ENCODE measurements around the gene KY. TPM values are rescaled to one million over a fixed set of nuclear protein-coding genes. Genes with fewer than 3 reads are reported as not detected.

The KY gene
- total and polyA plus RNA-seq, 4 donors: 0.05 to 0.08 TPM; not detected in 2

DNA sequence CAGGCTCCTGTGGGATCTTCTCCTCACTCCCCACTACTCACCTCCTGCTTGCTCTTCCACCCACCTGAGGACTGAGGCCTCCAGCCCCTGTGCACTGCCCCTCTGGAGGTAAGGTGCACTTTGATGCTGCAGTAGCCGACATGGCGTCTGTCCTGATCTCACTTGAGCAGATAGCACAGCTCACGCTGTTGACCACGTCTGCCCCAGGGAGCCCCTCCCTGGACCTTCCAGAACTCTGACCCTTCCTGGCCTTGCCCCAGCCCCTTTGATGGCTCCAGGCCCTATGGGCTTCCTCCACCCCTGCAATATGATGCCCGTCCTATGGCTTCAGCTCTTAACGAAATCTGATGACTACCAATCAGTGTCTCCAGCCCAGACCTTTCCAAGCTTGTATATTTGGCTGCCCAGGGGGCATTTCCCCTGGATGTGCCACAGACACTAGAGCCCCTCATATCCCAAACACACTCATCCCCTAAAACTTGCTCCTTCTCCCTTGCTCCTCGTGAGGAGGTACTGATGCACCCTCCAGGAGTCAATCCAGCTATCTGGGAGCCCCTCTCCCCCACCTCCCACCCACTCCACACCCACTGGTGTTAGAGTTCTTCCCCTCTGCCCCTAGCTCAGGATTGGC lies 27.1 kb downstream of the KY start:
- Histone ChIP-seq H3K27me3 (ENCODE audit: control insufficient read depth in 4 of 4, insufficient read depth in 4 of 4, low read length in 3 of 4) (no peaks in the 10 kb centered on the region), H3K4me1 (ENCODE audit: control insufficient read depth in 4 of 4, insufficient read depth in 4 of 4, low read length in 3 of 4) (peaks cover 0 to 2% (median 0%) of the 10 kb centered on the region in 4 donors), H3K9ac (ENCODE audit: low read depth in 1 of 2, low read length in 2 of 2) (no peak overlapping the region), H3K27ac (ENCODE audit: low read depth in 1 of 2, low read length in 2 of 2) (no peak overlapping the region), H3K4me3 (ENCODE audit: low read depth in 1 of 3, low read length in 3 of 3) (no peak overlapping the region), H3K36me3 (ENCODE audit: control insufficient read depth in 4 of 4, insufficient read depth in 3 of 4, low read depth in 1 of 4, low read length in 3 of 4) (no peaks in the 10 kb centered on the region), H3K9me3 (ENCODE audit: control insufficient read depth in 4 of 4, low read length in 3 of 4) (no peaks in the 10 kb centered on the region)
- WGBS: 95% methylated on average over 7 of the region's 7 CpGs
- peak; percentile 16 for DNase-seq (ENCODE audit: low spot score)
- TF ChIP-seq HNF4G (IDR thresholded peaks at IDR 0.05): no peak

DNA sequence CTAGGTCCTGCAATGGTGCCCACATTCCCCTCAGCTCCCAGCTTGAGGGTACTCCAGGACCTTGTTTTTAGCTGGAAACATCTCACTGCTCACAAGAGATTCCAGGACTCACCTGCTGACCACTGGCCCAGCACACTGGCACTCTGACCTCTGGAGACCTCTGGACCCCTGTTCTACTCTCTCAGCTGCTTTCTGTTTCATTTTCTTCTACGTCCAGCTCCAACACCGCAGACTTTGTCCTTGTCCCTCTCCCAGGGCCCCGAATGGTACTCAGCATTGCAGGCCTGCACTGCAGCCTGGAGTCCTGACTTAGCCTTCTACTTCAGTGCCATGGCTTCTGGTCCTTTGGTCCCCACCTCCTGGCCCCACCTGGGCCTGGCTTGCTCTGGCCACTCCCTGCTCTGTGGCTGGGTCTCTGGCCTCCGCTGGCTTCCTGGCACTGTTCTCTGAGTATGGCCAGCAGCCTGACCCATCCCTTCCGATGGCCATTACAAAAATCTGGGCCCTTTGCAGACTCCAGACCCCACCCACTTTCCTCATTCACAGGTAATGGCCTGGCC lies 27.9 kb downstream of the KY start:
- H3K4me3 ChIP-seq (ENCODE audit: low read depth in 1 of 3, low read length in 3 of 3): no peak overlapping the region
- H3K36me3 ChIP-seq (ENCODE audit: control insufficient read depth in 4 of 4, insufficient read depth in 3 of 4, low read depth in 1 of 4, low read length in 3 of 4): no peaks in the 10 kb centered on the region
- 43% methylated on average over 5 of the region's 5 CpGs for WGBS
- TF ChIP-seq, protein P1, sequence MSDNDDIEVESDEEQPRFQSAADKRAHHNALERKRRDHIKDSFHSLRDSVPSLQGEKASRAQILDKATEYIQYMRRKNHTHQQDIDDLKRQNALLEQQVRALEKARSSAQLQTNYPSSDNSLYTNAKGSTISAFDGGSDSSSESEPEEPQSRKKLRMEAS (IDR thresholded peaks at IDR 0.05): no peak
- TF ChIP-seq SP1 (IDR thresholded peaks at IDR 0.05): peak; percentile 19
- TF ChIP-seq YY1 (IDR thresholded peaks at IDR 0.05): no peak
- TF ChIP-seq, protein P2, sequence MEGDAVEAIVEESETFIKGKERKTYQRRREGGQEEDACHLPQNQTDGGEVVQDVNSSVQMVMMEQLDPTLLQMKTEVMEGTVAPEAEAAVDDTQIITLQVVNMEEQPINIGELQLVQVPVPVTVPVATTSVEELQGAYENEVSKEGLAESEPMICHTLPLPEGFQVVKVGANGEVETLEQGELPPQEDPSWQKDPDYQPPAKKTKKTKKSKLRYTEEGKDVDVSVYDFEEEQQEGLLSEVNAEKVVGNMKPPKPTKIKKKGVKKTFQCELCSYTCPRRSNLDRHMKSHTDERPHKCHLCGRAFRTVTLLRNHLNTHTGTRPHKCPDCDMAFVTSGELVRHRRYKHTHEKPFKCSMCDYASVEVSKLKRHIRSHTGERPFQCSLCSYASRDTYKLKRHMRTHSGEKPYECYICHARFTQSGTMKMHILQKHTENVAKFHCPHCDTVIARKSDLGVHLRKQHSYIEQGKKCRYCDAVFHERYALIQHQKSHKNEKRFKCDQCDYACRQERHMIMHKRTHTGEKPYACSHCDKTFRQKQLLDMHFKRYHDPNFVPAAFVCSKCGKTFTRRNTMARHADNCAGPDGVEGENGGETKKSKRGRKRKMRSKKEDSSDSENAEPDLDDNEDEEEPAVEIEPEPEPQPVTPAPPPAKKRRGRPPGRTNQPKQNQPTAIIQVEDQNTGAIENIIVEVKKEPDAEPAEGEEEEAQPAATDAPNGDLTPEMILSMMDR (IDR thresholded peaks at IDR 0.05; ENCODE audit: low read depth, low read length, missing input control): no peak
- TF ChIP-seq HNF4A (conservative IDR thresholded peaks at IDR 0.05): peak; percentile 34 to 67
- H3K4me1 ChIP-seq (ENCODE audit: control insufficient read depth in 4 of 4, insufficient read depth in 4 of 4, low read length in 3 of 4): peaks cover 0 to 2% (median 0%) of the 10 kb centered on the region in 4 donors
- no peaks in the 10 kb centered on the region for H3K9me3 ChIP-seq (ENCODE audit: control insufficient read depth in 4 of 4, low read length in 3 of 4)
- H3K9ac ChIP-seq (ENCODE audit: low read depth in 1 of 2, low read length in 2 of 2): no peak overlapping the region
- H3K27ac ChIP-seq (ENCODE audit: low read depth in 1 of 2, low read length in 2 of 2): no peak overlapping the region
- H3K27me3 ChIP-seq (ENCODE audit: control insufficient read depth in 4 of 4, insufficient read depth in 4 of 4, low read length in 3 of 4): no peaks in the 10 kb centered on the region
- peak; percentile 33 for DNase-seq (ENCODE audit: low spot score)

DNA sequence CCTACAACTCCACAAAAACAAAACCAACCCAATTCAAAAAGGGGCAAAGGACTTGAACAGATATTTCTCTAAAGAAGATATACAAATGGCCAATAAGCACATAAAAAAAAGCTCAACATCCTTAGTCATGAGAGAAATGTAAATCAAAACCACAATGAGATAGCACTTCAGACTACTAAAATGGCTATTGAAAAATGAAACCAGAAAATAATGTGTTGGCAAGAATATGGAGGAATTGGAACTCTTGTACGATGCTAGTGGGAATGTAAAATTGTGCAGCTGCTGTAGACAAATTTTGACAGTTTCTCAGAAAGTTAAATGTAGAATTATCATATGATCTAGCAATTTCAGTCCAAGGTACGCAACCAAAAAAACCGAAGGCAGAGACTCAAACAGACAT lies 29.0 kb downstream of the KY start:
- Histone ChIP-seq H3K27me3 (ENCODE audit: control insufficient read depth in 4 of 4, insufficient read depth in 4 of 4, low read length in 3 of 4) (no peaks in the 10 kb centered on the region), H3K4me1 (ENCODE audit: control insufficient read depth in 4 of 4, insufficient read depth in 4 of 4, low read length in 3 of 4) (peaks cover 0 to 2% (median 0%) of the 10 kb centered on the region in 4 donors), H3K9me3 (ENCODE audit: control insufficient read depth in 4 of 4, low read length in 3 of 4) (no peaks in the 10 kb centered on the region), H3K9ac (ENCODE audit: low read depth in 1 of 2, low read length in 2 of 2) (no peak overlapping the region), H3K36me3 (ENCODE audit: control insufficient read depth in 4 of 4, insufficient read depth in 3 of 4, low read depth in 1 of 4, low read length in 3 of 4) (no peaks in the 10 kb centered on the region), H3K4me3 (ENCODE audit: low read depth in 1 of 3, low read length in 3 of 3) (no peak overlapping the region), H3K27ac (ENCODE audit: low read depth in 1 of 2, low read length in 2 of 2) (no peak overlapping the region)
- 85% methylated on average over 3 of the region's 3 CpGs for WGBS
- DNase-seq (ENCODE audit: low spot score): no peak
- TF ChIP-seq RXRA (IDR thresholded peaks at IDR 0.05): no peak
- TF ChIP-seq NR2F2 (IDR thresholded peaks at IDR 0.05): no peak
- TF ChIP-seq, protein P3, sequence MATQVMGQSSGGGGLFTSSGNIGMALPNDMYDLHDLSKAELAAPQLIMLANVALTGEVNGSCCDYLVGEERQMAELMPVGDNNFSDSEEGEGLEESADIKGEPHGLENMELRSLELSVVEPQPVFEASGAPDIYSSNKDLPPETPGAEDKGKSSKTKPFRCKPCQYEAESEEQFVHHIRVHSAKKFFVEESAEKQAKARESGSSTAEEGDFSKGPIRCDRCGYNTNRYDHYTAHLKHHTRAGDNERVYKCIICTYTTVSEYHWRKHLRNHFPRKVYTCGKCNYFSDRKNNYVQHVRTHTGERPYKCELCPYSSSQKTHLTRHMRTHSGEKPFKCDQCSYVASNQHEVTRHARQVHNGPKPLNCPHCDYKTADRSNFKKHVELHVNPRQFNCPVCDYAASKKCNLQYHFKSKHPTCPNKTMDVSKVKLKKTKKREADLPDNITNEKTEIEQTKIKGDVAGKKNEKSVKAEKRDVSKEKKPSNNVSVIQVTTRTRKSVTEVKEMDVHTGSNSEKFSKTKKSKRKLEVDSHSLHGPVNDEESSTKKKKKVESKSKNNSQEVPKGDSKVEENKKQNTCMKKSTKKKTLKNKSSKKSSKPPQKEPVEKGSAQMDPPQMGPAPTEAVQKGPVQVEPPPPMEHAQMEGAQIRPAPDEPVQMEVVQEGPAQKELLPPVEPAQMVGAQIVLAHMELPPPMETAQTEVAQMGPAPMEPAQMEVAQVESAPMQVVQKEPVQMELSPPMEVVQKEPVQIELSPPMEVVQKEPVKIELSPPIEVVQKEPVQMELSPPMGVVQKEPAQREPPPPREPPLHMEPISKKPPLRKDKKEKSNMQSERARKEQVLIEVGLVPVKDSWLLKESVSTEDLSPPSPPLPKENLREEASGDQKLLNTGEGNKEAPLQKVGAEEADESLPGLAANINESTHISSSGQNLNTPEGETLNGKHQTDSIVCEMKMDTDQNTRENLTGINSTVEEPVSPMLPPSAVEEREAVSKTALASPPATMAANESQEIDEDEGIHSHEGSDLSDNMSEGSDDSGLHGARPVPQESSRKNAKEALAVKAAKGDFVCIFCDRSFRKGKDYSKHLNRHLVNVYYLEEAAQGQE (IDR thresholded peaks at IDR 0.05): no peak
- TF ChIP-seq, protein P1 (IDR thresholded peaks at IDR 0.05): no peak
- no peak for TF ChIP-seq SP1 (IDR thresholded peaks at IDR 0.05)
- no peak for TF ChIP-seq HNF4A (conservative IDR thresholded peaks at IDR 0.05)
- no peak for TF ChIP-seq FOXA2 (IDR thresholded peaks at IDR 0.05)
- no peak for TF ChIP-seq EGR1 (IDR thresholded peaks at IDR 0.05; ENCODE audit: low read depth in 2 of 2)

Measured in liver (tissue), 9 donors.